KBM-7 (cell line): ENCODE results near the gene KANSL1.
A peak's percentile ranks its signal among the peaks of the same experiment; 100 is the strongest.
"Not testable (repeated sequence)": the region's sequence is repeated elsewhere in the genome, so short reads cannot be mapped to it uniquely, and the experiment has no call there.

Experiments
- DNase-seq: peaks from one replicate; pipeline ENCODE4 v3.0.0-alpha.2; 2015
- in situ Hi-C: fragments of 300-500 bp; cut with MboI; formaldehyde crosslinking; loops from 2 replicates; pipeline ENCODE4 v1.14.3; 2020; ENCODE audit warnings: low sequenced_read_pairs, low pct_unique_long_range_greater_than_20kb, mixed read lengths

Gene KANSL1

GRCh38 chr17:46193151-46193625 lies at the start of gene KANSL1:
TSS of gene KANSL1 (minus strand) at chr17:46193429. CDS start at chr17:46172143, 21,286 bp downstream.
- DNase-seq = peak; percentile 83
- in situ Hi-C loops = no loop called here

DNA sequence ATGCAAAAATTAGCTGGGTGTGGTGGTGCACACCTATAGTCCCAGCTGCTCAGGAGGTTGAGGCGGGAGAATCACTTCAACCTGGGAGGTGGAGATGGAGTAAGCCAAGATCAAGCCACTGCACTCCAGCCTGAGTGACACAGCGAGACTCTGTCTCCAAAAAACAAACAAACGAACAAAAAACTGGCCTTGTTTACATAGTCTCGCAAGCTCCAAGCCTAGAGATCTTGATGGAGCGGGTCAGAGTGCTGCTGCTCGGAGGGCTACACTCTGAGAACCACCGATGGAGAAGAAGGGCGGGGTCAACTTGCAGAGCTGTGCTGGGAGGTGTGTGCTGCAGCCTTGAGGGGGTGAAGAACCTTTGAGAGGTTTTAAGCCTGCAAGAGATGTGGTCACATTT lies 38.1 kb upstream of the KANSL1 start:
- in situ Hi-C loops, DNase-seq: not testable (repeated sequence)

DNA sequence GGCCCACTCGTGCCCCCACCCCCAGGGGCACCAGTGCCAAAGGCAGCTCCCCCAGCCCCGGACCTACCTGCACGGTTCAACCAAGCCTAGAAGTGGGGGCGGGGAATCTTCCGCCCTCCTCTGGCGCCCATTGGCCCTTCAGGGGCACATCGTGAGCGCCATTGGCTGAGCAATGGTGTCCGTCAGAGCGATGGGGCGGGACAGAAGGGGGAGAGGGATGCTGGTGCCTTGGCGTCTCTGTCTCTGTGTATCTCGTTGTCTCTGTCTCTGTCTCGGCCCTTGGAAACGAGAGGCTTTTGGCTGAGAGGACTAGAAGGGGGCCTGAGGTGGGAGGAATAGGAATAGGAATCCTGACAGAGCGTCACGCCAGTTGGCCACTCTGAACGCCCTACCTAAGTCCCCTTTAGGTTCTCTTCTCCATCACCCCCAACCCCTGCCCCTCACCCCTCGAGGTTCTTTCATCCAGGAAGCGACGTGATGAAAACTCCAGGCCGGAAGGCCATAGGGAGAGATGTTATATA lies 32.1 kb upstream of the KANSL1 start:
- in situ Hi-C loops = not testable (repeated sequence)

GRCh38 chr17:46224864-46225263 lies 31.6 kb upstream of the KANSL1 start:
- DNase-seq, in situ Hi-C loops: not testable (repeated sequence)

More for the DNA sequence above, 32.1 kb upstream of the KANSL1 start:
- peak; percentile 95 for DNase-seq

DNA sequence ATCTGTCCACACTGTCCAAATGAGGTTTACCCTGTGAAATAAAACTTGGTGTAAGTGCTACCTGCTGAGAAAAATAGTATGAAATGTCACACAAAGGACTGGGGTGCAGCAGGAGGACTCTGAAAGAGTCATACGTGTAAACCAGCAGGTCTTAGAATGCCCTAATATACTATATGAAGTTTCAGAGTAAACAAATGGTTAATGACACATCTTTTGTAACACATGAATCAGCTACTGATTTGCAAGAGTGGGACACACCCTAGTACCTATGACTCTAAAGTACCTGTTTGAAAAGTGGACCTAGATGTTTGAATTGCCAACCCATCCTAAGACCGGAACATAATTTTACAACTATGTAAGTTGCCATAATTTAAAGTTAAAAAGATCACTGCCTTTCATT lies 29.8 kb upstream of the KANSL1 start:
- DNase-seq, in situ Hi-C loops: not testable (repeated sequence)

DNA sequence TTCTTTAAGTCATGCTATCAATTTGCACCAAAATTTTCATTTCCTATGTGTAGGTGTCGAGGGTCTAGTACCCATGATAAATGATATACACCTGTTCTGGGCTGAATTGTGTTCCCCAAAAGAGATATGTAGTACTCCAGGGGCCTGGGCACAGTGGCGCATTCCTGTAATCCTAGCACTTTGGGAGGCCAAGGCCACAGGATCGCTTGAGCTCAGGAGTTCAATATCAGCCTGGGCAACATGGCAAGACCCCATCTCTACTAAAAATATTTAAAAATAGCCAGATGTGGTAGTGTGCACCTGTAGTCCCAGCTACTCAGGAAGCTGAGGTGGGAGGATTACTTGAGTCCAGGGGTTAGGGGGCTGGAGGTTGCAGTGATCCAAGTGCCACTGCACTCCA lies 23.5 kb upstream of the KANSL1 start:
- DNase-seq = no peak
- in situ Hi-C loops = no loop called here

DNA sequence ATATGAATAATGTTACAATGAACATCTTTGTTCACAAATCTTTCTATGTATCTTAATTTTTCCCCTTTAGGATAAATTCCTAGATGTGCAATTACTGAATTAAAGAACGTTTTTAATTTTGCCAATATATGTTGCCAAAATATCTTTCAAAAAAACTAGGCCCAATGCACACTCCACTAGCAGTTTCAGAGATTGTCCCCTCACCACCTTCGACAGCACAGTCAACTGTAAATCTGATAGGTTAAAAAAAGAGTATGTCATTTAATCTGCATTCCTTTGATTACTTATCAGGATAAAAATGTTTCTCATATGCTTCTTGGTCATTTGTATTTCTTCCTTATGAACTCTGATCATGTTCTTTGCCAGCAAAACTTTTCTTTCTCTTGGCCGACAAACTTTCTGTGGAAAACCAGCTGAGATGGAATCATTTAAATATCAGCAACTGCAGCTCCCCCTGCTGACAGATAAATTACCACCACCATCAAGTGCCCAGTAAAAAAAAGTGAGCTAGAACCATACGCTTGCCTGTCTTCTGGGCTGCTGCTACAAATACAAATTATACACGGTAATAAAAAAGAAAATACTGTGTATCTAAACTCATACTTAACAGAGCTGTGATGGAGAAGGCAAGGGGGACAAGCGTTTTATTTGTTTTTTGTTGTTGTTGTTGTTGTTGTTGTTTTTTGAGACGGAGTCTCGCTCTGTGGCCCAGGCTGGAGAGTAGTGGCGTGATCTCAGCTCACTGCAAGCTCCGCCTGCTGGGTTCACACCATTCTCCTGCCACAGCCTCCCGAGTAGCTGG lies 19.6 kb upstream of the KANSL1 start:
- in situ Hi-C loops = no loop called here
- peak; percentile 79 for DNase-seq

- in situ Hi-C loops = no loop called here
- no peak for DNase-seq
Measured at GRCh38 chr17:46208997-46209396, 15.8 kb upstream of the KANSL1 start.

GRCh38 chr17:46205975-46206374 lies 12.7 kb upstream of the KANSL1 start:
- in situ Hi-C loops = no loop called here
- no peak for DNase-seq

DNA sequence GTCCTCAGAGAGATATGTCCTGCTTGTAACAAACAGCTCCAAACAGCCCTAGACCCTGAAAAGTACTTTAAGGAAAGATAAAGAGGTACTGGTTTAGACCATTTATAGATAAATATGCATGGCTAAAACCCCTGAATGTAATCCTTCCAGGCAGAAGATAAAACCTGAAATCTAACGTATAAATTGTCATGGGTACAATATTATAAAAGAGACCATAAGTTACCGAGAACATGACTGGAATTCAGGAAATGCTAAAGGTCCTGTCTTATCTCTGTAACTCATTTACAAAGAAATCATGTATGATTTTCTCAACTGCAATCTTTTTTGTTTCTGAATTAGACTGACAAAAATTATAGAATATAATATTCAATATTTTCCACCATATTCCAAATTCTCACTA lies 9.2 kb upstream of the KANSL1 start:
- no peak for DNase-seq
- in situ Hi-C loops = no loop called here

- DNase-seq = no peak
- in situ Hi-C loops = no loop called here
Measured at GRCh38 chr17:46201491-46201890, 8.3 kb upstream of the KANSL1 start.

GRCh38 chr17:46200197-46200596 lies 7.0 kb upstream of the KANSL1 start:
- in situ Hi-C loops = no loop called here

GRCh38 chr17:46199379-46199778 lies 6.2 kb upstream of the KANSL1 start:
- DNase-seq = no peak
- in situ Hi-C loops = no loop called here

More at GRCh38 chr17:46200197-46200596, 7.0 kb upstream of the KANSL1 start:
- DNase-seq = no peak

DNA sequence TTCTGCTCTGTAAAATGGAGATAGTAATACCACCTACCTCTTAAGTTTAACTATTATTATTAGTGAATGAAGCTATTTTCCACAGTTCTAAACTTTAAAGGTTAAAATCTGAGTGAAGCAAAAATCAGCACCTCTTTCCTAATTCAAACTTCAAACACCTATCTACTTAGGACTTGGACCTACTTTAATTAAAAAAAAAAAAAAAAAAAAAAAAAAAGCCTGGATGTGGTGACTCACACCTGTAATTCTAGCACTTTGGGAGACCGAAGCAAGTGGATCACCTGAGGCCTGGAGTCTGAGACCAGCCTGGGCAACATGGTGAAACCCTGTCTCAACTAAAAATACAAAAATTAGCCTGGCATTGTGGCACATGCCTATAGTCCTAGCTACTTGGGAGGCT lies 5.0 kb upstream of the KANSL1 start:
- in situ Hi-C loops = no loop called here
- DNase-seq = no peak

GRCh38 chr17:46197530-46197929 lies 4.3 kb upstream of the KANSL1 start:
- in situ Hi-C loops = no loop called here
- no peak for DNase-seq

DNA sequence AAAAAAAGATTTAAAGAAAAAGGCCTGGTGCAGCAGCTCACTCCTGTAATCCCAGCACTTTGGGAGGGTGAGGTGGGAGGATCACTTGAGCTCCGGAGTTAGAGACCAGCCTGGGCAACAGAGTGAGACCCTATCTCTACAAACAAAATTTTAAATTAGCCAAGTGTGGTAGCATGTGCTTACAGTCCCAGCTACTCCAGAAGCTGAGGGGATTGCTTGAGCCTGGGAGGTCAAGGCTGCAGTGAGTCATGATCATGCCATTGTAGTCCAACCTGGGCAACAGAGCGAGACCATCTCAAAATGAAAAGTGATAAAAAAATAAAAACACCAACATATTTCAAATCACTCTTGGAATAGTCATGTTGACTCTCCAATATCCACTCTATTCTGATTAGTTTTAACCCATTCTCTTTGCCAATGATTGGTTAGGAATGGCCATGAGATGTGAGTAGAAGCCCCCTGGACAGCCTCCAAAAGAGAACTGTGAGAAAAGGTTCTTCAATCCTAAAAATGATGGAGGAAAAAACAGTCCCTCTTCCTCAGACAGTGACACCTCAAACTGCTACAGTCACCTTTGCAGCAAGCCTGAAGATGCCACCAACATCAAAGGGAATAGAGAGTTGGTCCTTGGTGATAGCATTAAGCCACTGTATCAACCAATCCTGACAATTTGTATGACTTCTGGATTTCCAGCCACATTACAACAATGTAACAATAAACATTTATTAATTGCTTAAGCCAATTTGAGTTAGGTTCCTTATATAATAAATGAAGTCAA lies 2.9 kb upstream of the KANSL1 start:
- no peak for DNase-seq
- in situ Hi-C loops = no loop called here

- no peak for DNase-seq
- in situ Hi-C loops = no loop called here
Measured at GRCh38 chr17:46195217-46195855, 2.1 kb upstream of the KANSL1 start.

DNA sequence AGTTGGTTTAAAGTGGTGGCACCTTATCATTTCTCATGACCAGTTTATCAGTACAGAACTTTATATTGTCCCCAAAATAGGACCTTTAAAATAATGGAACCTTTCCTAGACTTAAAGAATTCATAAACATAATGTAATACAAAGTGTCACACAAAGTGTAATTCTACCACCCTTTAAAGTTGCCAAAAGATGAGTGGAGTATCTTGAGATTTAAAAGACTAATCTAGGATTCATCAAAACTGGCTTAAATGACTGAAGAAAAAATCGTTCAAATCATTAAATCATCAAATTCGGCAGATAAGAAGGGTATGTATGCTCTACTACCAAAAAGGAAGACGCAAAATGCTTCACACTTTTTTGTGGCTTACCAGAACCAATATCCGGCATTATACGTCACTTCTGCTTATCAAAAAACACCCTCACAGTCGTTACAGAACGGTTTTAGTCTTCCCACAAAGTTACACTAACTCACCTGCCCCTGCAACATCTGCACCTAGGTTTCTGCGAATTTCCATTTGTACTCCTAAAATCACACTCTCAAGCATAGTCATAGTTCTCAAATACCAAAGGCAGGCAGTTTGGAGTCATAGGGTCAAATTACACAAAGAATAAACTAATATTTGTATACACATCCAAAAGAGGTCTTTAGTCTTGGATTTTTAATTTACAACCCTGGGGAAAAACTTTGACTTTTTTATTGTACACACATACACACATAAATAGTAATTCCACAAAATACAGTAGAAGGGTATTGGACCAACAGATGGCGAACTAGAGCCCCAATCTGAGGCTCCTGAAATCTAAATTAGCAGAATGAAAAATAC lies 1.4 kb upstream of the KANSL1 start:
- in situ Hi-C loops = no loop called here
- peak; percentile 75 for DNase-seq
